ENCODE data around the gene IL5RA. TPM values are rescaled to one million over a fixed set of nuclear protein-coding genes. Genes with fewer than 3 reads are reported as not detected.

IL5RA gene
- polyA plus RNA-seq, 1 experiment: not detected

DNA sequence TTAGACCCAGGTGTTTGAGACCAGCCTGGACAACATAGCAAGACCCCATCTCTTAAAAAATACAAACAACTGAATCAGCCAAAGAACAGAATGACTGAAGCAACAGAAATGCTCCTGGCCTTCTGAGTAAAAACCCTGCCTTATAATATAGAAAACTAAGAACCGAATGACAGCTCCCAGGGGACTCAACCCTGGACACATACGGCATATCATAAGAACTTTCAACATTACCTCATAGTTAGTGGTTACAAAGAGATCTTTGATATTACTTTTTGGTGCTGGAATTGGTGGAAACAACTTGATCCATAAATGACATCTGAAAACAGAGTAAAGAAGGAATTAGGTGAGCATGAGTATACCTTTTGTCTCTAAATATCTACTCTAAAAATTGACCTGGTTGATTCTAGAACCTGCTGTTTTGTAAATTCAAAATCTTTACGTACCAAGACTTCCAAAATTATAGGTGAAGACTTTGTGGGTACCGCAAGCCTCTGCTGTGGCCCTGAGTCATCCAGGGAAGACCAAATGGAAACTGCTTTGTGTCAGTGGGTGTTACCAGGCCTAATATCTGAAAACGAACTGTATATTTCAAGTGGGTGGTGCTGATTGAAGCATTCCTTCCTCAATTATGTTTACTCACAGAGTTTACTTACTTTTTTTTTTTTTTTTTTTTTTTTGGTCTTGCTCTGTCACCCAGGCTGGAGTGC is 35.5 kb downstream of the IL5RA start:
- TF ChIP-seq, protein P1, sequence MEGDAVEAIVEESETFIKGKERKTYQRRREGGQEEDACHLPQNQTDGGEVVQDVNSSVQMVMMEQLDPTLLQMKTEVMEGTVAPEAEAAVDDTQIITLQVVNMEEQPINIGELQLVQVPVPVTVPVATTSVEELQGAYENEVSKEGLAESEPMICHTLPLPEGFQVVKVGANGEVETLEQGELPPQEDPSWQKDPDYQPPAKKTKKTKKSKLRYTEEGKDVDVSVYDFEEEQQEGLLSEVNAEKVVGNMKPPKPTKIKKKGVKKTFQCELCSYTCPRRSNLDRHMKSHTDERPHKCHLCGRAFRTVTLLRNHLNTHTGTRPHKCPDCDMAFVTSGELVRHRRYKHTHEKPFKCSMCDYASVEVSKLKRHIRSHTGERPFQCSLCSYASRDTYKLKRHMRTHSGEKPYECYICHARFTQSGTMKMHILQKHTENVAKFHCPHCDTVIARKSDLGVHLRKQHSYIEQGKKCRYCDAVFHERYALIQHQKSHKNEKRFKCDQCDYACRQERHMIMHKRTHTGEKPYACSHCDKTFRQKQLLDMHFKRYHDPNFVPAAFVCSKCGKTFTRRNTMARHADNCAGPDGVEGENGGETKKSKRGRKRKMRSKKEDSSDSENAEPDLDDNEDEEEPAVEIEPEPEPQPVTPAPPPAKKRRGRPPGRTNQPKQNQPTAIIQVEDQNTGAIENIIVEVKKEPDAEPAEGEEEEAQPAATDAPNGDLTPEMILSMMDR (IDR thresholded peaks at IDR 0.05; ENCODE audit: insufficient read depth, low read depth, low read length): no peak
- no peak for DNase-seq (ENCODE audit: low read depth)
- no peaks in the 10 kb centered on the region for H3K36me3 ChIP-seq (ENCODE audit: control insufficient read depth, insufficient read depth, low read length)
- no peak overlapping the region for H3K4me3 ChIP-seq (ENCODE audit: low read depth, low read length)
- ChIA-PET POLR2A (no interaction called here), CTCF (interaction anchor here (1.1 kb wide), 1 partner anchor 35 kb away, joined by 3 read pairs; no protein-coding TSS in a partner anchor)
- no peaks in the 10 kb centered on the region for H3K27me3 ChIP-seq (ENCODE audit: control insufficient read depth, insufficient read depth, low read length)

DNA sequence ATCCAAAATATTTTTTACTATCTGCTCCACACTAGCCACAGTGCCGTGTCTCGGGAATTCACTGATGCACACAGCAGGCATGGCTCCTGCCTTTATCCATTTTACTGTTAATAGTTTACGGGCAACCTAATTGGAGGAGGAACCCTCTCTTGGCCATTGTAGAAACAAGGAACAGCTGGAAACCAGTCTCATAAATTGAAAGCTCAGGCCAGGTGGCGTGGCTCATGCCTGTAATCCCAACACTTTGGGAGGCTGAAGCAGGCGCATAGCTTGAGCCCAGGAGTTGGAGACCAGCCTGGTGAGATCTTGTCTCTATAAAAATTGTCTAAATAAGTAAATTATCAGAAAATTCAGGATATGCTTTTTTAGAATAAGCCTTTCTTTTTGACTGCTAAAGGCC is 39.0 kb downstream of the IL5RA start:
- no peaks in the 10 kb centered on the region for H3K27me3 ChIP-seq (ENCODE audit: control insufficient read depth, insufficient read depth, low read length)
- POLR2A ChIA-PET: no interaction called here
- no peak for DNase-seq (ENCODE audit: low read depth)
- H3K36me3 ChIP-seq (ENCODE audit: control insufficient read depth, insufficient read depth, low read length): no peaks in the 10 kb centered on the region
- no peak overlapping the region for H3K4me3 ChIP-seq (ENCODE audit: low read depth, low read length)
- CTCF ChIA-PET: no interaction called here
- TF ChIP-seq, protein P1 (IDR thresholded peaks at IDR 0.05; ENCODE audit: insufficient read depth, low read depth, low read length): no peak

DNA sequence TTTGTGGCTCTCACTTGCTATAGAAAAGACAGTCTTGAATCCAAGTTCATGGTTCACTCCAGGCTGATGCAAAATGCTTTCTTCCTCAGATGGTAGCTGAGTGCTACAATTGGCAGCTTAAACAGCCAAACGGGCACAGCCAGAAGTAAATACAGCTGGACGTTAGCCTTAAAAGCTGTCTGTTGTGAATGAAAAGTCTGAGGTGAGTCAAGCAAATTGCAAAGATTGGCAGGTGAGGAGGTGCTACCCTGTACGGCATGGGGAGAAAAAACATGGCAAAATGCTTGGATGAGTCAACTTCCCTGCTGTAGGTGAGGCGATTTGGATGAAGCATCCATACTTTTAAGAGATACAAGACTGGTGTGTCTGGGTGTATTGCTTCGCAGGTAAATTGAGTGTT is 40.5 kb downstream of the IL5RA start:
- Histone ChIP-seq H3K27me3 (ENCODE audit: control insufficient read depth, insufficient read depth, low read length) (no peaks in the 10 kb centered on the region), H3K36me3 (ENCODE audit: control insufficient read depth, insufficient read depth, low read length) (no peaks in the 10 kb centered on the region), H3K4me3 (ENCODE audit: low read depth, low read length) (no peak overlapping the region)
- ChIA-PET POLR2A (no interaction called here), CTCF (no interaction called here)
- DNase-seq (ENCODE audit: low read depth): no peak
- TF ChIP-seq, protein P1 (IDR thresholded peaks at IDR 0.05; ENCODE audit: insufficient read depth, low read depth, low read length): no peak

DNA sequence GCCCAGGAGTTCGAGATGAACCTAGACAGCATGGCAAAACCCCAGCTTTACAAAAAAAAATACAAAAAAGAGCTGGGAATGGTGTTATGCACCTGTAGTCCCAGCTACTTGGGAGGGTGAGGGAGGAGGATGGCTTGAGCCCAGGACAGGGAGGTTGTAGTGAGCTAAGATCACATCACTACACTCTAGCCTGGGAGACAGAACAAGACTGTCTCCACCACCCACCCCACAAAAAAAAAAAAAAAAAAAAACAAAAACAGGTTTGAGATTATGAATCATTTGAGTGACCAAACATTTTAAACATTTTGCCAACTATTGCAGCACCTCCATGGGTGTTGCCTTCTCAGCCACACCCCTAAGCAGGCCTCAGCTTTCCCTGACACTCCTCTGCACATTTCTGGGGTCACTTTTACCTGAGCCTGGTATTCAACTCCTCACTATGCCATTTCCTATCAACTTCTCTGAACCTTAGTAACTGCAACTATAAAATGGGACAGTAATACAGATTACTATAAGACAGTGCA is 41.8 kb downstream of the IL5RA start:
- Histone ChIP-seq H3K27me3 (ENCODE audit: control insufficient read depth, insufficient read depth, low read length) (no peaks in the 10 kb centered on the region), H3K36me3 (ENCODE audit: control insufficient read depth, insufficient read depth, low read length) (no peaks in the 10 kb centered on the region), H3K4me3 (ENCODE audit: low read depth, low read length) (no peak overlapping the region)
- TF ChIP-seq, protein P1 (IDR thresholded peaks at IDR 0.05; ENCODE audit: insufficient read depth, low read depth, low read length): no peak
- ChIA-PET CTCF (no interaction called here), POLR2A (no interaction called here)
- DNase-seq (ENCODE audit: low read depth): no peak

DNA sequence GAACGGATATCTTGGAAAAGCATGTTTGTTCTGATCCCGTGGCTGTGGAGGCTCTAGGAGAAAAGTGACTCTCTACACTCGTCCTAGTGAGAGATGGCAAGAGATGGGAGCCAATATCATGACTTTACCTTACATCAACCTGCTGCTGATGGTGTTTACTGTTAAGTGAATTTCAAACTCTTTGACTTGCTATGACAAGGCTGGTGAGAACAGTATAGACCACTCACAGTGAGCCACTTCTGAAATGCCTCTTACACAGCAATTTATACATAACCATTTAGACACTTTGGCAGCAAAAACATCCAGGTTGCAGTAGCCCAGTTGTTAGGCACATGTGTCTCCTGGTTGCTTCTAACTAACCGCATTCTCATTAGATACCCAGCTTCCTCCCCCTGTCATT is 43.3 kb downstream of the IL5RA start:
- POLR2A ChIA-PET: no interaction called here
- no peak for DNase-seq (ENCODE audit: low read depth)
- CTCF ChIA-PET: interaction anchor here (0.6 kb wide), 1 partner anchor 218 kb away, joined by 3 read pairs; no protein-coding TSS in a partner anchor
- no peaks in the 10 kb centered on the region for H3K36me3 ChIP-seq (ENCODE audit: control insufficient read depth, insufficient read depth, low read length)
- no peaks in the 10 kb centered on the region for H3K27me3 ChIP-seq (ENCODE audit: control insufficient read depth, insufficient read depth, low read length)
- H3K4me3 ChIP-seq (ENCODE audit: low read depth, low read length): no peak overlapping the region
- TF ChIP-seq, protein P1 (IDR thresholded peaks at IDR 0.05; ENCODE audit: insufficient read depth, low read depth, low read length): no peak

Measured in BJ (cell line).